GM12878 (cell line): Measurements from ENCODE around the gene ARHGEF1. TPM values are rescaled to one million over a fixed set of nuclear protein-coding genes. Genes with fewer than 3 reads are reported as not detected.

ENCODE experiments used
- BCL3 ChIP-seq: IDR thresholded peaks from 2 replicates; pipeline ENCODE4 v1.6.1; 2011; ENCODE audit warnings: borderline replicate concordance, low read depth, mild to moderate bottlenecking, moderate library complexity, low read length; ENCODE audit not compliant: insufficient read depth, poor library complexity, severe bottlenecking
- BRCA1 ChIP-seq: IDR thresholded peaks from 2 replicates; pipeline ENCODE4 v1.6.1; 2011; ENCODE audit warnings: low read depth, low read length, improper control_type of control experiment
- CBFB ChIP-seq: IDR thresholded peaks from 2 replicates; pipeline ENCODE4 v1.6.1; 2016; ENCODE audit warnings: antibody characterized with exemption, low read depth
- CHD2 ChIP-seq: IDR thresholded peaks from 2 replicates; pipeline ENCODE4 v1.6.1; 2011; ENCODE audit warnings: low read depth, low read length, improper control_type of control experiment, borderline replicate concordance
- ESRRA ChIP-seq: IDR thresholded peaks from 2 replicates; pipeline ENCODE4 v1.6.1; 2012; ENCODE audit warnings: mild to moderate bottlenecking, low read length, improper control_type of control experiment
- EZH2 ChIP-seq: IDR thresholded peaks from 2 replicates; pipeline ENCODE4 v1.6.1; 2012; ENCODE audit warnings: low read depth, mild to moderate bottlenecking, control low read depth, inconsistent platforms, low read length, borderline replicate concordance; ENCODE audit not compliant: control insufficient read depth
- HDAC2 ChIP-seq: fragments of 200-600 bp; sonication (generic); IDR thresholded peaks from 2 replicates; pipeline ENCODE4 v1.6.1; 2017
- IRF4 ChIP-seq: IDR thresholded peaks from 2 replicates; pipeline ENCODE4 v1.6.1; 2011; ENCODE audit warnings: low read depth, low read length
- MEF2A ChIP-seq: IDR thresholded peaks from 2 replicates; pipeline ENCODE4 v1.6.1; 2011; ENCODE audit warnings: low read depth, mild to moderate bottlenecking, low read length, moderate library complexity; ENCODE audit not compliant: insufficient read depth
- NFIC ChIP-seq: IDR thresholded peaks from 2 replicates; pipeline ENCODE4 v1.6.1; 2012; ENCODE audit warnings: low read depth, mild to moderate bottlenecking, inconsistent platforms, low read length, moderate library complexity
- RELA ChIP-seq: fragments of 450-650 bp; IDR thresholded peaks from 2 replicates; pipeline ENCODE4 v1.8.0; 2014; ENCODE audit warnings: borderline replicate concordance; ENCODE audit not compliant: partially characterized antibody
- RUNX3 ChIP-seq: IDR thresholded peaks from 2 replicates; pipeline ENCODE4 v1.6.1; 2012; ENCODE audit warnings: low read length, inconsistent platforms
- SP1 ChIP-seq: IDR thresholded peaks from one replicate; pipeline ENCODE4 v1.6.1; 2011; ENCODE audit warnings: low read depth, low read length
- SPI1 ChIP-seq: IDR thresholded peaks from 2 replicates; pipeline ENCODE4 v1.6.1; 2011; ENCODE audit warnings: low read depth, mild to moderate bottlenecking, low read length, moderate library complexity, borderline replicate concordance; ENCODE audit not compliant: insufficient read depth
- SREBF1 ChIP-seq: IDR thresholded peaks from 2 replicates; pipeline ENCODE4 v1.6.1; 2012; ENCODE audit warnings: mild to moderate bottlenecking, low read length
- SRF ChIP-seq, 2 experiments: IDR thresholded peaks; 2 replicates each; pipeline ENCODE4 v1.6.1; 2011; ENCODE audit warnings: low read depth in 2 of 2, low read length in 2 of 2, mild to moderate bottlenecking in 1 of 2, moderate library complexity in 1 of 2
- TBL1XR1 ChIP-seq: IDR thresholded peaks from 2 replicates; pipeline ENCODE4 v1.6.1; 2012; ENCODE audit warnings: low read depth, low read length, improper control_type of control experiment
- WRNIP1 ChIP-seq: IDR thresholded peaks from 2 replicates; pipeline ENCODE4 v1.6.1; 2011; ENCODE audit warnings: low read depth, low read length, improper control_type of control experiment, borderline replicate concordance
- ZNF217 ChIP-seq: fragments of 450-650 bp; IDR thresholded peaks from 2 replicates; pipeline ENCODE4 v1.6.1; 2017; ENCODE audit warnings: antibody characterized with exemption, mild to moderate bottlenecking
- polyA plus RNA-seq, 11 experiments: library from polyadenylated mRNA; depleted of rRNA in 4 of 11; unstranded in 6 of 11; stranded (reverse) in 5 of 11; fragments of >200 nt; fragmentation: Nextera tagmentation in 4 of 11; fragmentation: Illumina TruSeq in 1 of 11; extraction: Ambion mirVana in 4 of 11; extraction: Trizol in 1 of 11; gene quantifications; 1 replicate in 1 of 11; 2 replicates in 10 of 11; pipeline versions ENCODE4 v1.2.1 to v1.2.3, GENCODE V29; 2011 to 2016; ENCODE audit warnings: inconsistent platforms in 2 of 11, missing spikeins in 2 of 11, low read depth in 1 of 11
- total RNA-seq, 4 experiments: library from RNA; depleted of rRNA in 3 of 4; stranded (reverse); fragments of >200 nt in 3 of 4; fragmentation: Illumina TruSeq in 1 of 4; extraction: Trizol in 1 of 4; gene quantifications; 2 replicates each; pipeline versions ENCODE4 v1.2.1 to v1.2.3, GENCODE V29; 2013 to 2021
- TF ChIP-seq, protein P1 (sequence below): fragments of 450-650 bp; IDR thresholded peaks from 2 replicates; pipeline ENCODE4 v1.6.1; 2016; ENCODE audit warnings: mild to moderate bottlenecking
- TF ChIP-seq, protein P2 (sequence below): IDR thresholded peaks from 2 replicates; pipeline ENCODE4 v1.6.1; 2012; ENCODE audit warnings: low read length, inconsistent platforms
- TF ChIP-seq, protein P3 (sequence below): fragments of 450-650 bp; IDR thresholded peaks from 2 replicates; pipeline ENCODE4 v1.6.1; 2016; ENCODE audit warnings: mild to moderate bottlenecking, moderate library complexity, borderline replicate concordance

ARHGEF1 gene
- total and polyA plus RNA-seq, 10 of the 15 experiments (the other 5 are each of a cell fraction or from before 2014, with no cell fraction given), result 1.2 to 207 (median 53.9) TPM

- 0 out of 2 replicates have a peak, but pooled peaks have one; percentile 21 for TF ChIP-seq SPI1
- peak; percentile 16; the same call in 1 of the 2 replicates for TF ChIP-seq TBL1XR1
- TF ChIP-seq, protein P1, sequence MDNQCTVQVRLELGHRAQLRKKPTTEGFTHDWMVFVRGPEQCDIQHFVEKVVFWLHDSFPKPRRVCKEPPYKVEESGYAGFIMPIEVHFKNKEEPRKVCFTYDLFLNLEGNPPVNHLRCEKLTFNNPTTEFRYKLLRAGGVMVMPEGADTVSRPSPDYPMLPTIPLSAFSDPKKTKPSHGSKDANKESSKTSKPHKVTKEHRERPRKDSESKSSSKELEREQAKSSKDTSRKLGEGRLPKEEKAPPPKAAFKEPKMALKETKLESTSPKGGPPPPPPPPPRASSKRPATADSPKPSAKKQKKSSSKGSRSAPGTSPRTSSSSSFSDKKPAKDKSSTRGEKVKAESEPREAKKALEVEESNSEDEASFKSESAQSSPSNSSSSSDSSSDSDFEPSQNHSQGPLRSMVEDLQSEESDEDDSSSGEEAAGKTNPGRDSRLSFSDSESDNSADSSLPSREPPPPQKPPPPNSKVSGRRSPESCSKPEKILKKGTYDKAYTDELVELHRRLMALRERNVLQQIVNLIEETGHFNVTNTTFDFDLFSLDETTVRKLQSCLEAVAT, result peak; percentile 88
- no peak for TF ChIP-seq BRCA1
- TF ChIP-seq RUNX3, result peak; percentile 68
- no peak for TF ChIP-seq HDAC2
- TF ChIP-seq SP1, result peak; percentile 80
- no peak for TF ChIP-seq ZNF217
- no peak for TF ChIP-seq RELA
- no peak for TF ChIP-seq BCL3
- peak; percentile 22; the same call in 1 of the 2 replicates for TF ChIP-seq CBFB
- TF ChIP-seq SRF (IDR thresholded peaks at IDR 0.05; ENCODE audit: low read depth in 2 of 2, low read length in 2 of 2), result no peak
- peak; percentile 70 for TF ChIP-seq CHD2
- no peak for TF ChIP-seq ESRRA
- TF ChIP-seq, protein P2, sequence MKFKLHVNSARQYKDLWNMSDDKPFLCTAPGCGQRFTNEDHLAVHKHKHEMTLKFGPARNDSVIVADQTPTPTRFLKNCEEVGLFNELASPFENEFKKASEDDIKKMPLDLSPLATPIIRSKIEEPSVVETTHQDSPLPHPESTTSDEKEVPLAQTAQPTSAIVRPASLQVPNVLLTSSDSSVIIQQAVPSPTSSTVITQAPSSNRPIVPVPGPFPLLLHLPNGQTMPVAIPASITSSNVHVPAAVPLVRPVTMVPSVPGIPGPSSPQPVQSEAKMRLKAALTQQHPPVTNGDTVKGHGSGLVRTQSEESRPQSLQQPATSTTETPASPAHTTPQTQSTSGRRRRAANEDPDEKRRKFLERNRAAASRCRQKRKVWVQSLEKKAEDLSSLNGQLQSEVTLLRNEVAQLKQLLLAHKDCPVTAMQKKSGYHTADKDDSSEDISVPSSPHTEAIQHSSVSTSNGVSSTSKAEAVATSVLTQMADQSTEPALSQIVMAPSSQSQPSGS, result no peak
- TF ChIP-seq EZH2, result no peak
- TF ChIP-seq MEF2A, result no peak
- TF ChIP-seq, protein P3, sequence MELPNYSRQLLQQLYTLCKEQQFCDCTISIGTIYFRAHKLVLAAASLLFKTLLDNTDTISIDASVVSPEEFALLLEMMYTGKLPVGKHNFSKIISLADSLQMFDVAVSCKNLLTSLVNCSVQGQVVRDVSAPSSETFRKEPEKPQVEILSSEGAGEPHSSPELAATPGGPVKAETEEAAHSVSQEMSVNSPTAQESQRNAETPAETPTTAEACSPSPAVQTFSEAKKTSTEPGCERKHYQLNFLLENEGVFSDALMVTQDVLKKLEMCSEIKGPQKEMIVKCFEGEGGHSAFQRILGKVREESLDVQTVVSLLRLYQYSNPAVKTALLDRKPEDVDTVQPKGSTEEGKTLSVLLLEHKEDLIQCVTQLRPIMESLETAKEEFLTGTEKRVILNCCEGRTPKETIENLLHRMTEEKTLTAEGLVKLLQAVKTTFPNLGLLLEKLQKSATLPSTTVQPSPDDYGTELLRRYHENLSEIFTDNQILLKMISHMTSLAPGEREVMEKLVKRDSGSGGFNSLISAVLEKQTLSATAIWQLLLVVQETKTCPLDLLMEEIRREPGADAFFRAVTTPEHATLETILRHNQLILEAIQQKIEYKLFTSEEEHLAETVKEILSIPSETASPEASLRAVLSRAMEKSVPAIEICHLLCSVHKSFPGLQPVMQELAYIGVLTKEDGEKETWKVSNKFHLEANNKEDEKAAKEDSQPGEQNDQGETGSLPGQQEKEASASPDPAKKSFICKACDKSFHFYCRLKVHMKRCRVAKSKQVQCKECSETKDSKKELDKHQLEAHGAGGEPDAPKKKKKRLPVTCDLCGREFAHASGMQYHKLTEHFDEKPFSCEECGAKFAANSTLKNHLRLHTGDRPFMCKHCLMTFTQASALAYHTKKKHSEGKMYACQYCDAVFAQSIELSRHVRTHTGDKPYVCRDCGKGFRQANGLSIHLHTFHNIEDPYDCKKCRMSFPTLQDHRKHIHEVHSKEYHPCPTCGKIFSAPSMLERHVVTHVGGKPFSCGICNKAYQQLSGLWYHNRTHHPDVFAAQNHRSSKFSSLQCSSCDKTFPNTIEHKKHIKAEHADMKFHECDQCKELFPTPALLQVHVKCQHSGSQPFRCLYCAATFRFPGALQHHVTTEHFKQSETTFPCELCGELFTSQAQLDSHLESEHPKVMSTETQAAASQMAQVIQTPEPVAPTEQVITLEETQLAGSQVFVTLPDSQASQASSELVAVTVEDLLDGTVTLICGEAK, result peak; percentile 74; the same call in 1 of the 2 replicates
- no peak for TF ChIP-seq SREBF1
- TF ChIP-seq IRF4, result 0 out of 2 replicates have a peak, but pooled peaks have one; percentile 17
- no peak for TF ChIP-seq WRNIP1
- TF ChIP-seq NFIC, result 0 out of 2 replicates have a peak, but pooled peaks have one; percentile 70
These were observed 4.1 kb downstream of the ARHGEF1 start (continued) for GRCh38 chr19:41886761-41887710.
